Stimulated activated CD4-positive, alpha-beta T cell treated with anti-CD3 and anti-CD28 coated beads, Interleukin-15, amount 100 ng/mL, for 48 hours (primary cell): ENCODE results near the gene SFT2D2.

ENCODE experiments used
- DNase-seq, 2 donors: peaks; one replicate each; pipeline ENCODE4 v3.0.0-alpha.2; 2020; ENCODE audit warnings: low read depth in 2 of 2

Gene SFT2D2

GRCh38 chr1:168265596-168265995 lies 39.8 kb downstream of the SFT2D2 start:
- DNase-seq: no peak

DNA sequence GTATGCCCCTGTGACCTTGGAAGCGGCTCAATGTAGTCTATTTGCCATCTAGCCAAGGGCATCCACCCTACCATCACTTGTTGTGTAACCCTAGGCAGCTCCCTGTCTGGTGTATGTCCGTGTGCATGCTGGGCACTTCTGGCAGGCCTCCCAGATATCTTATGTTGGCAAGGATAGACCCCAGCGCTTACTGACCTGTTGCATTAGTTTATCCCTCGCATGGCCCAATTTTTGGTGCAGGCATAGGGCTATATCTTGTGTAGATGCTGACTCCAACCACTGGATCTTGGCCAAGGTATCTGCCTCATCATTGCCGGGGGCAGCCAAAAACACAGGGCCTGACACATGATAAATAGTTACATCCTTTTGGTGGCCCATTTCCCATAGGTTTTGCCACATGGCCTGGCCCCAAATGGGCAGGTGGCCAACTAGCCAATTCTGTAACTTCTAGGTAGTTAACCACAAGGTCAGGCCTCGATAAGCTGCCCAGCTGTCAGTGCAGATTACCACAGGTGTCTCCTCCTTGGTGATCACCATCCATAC lies 40.9 kb downstream of the SFT2D2 start:
- no peak for DNase-seq

DNA sequence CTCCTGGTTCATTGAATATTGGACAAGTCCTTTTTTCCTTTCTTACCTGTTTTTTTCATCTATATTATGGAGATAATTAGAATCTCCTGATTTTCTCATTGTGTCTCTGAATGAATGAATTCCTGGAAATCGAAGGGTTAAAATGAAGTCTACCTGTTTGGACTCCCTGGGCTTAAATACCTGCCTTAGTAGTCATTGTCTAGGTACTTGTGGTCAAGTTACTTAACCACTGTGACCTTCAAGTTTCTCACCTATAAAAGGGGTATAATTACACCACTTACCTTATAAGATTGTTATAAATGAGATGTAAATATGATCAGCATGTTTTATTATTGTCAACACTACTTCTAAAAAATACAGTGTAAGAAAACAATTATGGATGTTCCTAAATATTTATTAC lies 45.8 kb downstream of the SFT2D2 start:
- no peak for DNase-seq

DNA sequence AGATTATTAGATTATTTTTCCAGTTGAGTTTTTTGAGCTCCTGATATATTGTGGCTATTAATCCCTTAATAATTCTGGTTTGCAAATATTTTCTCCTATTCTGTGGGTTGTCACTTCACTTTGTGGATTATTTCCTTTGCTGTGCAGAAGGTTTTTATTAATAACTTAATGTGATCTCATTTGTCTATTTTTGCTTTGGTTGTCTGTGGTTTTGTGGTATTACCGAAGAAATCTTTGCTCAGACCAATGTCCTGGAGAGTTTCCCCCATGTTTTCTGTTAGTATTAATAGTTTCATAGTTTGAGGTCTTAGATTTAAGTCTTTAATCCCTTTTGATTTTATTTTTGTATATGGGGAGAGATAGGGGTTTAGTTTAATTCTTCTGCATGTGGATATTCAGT lies 47.8 kb downstream of the SFT2D2 start:
- no peak for DNase-seq

- DNase-seq: no peak
Measured at GRCh38 chr1:168279253-168279652, 53.4 kb downstream of the SFT2D2 start.

GRCh38 chr1:168280296-168280927 lies 54.6 kb downstream of the SFT2D2 start, which contains the start of gene TBX19:
TSS of gene TBX19 (plus strand) at chr1:168280877. CDS start at chr1:168281091, 214 bp downstream.
- DNase-seq: no peak

- DNase-seq: no peak
Measured at GRCh38 chr1:168281603-168282325, 56.0 kb downstream of the SFT2D2 start.

DNA sequence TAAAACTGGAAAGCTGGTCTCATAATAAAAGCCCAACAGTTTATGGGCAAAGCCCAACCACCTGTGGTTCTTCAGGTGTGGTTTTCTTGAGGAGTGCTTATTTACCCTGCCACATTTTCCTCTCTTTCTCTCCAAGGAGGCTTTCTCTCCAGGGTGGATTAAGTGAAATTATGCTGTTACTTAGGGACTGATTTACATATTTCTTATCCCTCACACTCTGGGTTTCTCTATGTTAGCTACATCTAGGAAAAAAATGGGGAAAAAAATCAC lies 59.7 kb downstream of the SFT2D2 start:
- DNase-seq: no peak

- no peak for DNase-seq
Measured at GRCh38 chr1:168285971-168286927, 60.4 kb downstream of the SFT2D2 start.

- no peak for DNase-seq
Measured at GRCh38 chr1:168287237-168287664, 61.4 kb downstream of the SFT2D2 start.

GRCh38 chr1:168288311-168289052 lies 62.7 kb downstream of the SFT2D2 start:
- no peak for DNase-seq

GRCh38 chr1:168291222-168291837 lies 65.5 kb downstream of the SFT2D2 start:
- DNase-seq: no peak

DNA sequence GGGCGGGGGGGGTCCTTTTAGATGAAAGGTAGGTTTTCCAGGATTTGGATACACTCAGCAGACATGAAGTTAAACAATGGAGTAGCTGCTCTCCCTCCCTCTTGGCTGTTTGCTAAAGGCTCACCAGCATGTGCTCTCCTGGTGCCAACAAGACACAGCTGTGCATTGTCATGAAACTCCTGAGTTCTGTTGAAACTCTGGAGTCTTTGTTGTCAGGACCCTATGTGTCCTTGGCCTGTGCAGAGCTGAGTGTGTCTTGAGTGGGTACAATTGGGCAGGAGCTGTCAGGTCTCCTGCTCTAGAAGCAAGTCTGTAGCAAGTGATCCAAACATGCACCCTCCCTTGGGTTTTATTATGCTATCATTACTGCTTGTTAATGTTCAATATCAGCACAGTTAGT lies 67.6 kb downstream of the SFT2D2 start:
- DNase-seq: no peak

DNA sequence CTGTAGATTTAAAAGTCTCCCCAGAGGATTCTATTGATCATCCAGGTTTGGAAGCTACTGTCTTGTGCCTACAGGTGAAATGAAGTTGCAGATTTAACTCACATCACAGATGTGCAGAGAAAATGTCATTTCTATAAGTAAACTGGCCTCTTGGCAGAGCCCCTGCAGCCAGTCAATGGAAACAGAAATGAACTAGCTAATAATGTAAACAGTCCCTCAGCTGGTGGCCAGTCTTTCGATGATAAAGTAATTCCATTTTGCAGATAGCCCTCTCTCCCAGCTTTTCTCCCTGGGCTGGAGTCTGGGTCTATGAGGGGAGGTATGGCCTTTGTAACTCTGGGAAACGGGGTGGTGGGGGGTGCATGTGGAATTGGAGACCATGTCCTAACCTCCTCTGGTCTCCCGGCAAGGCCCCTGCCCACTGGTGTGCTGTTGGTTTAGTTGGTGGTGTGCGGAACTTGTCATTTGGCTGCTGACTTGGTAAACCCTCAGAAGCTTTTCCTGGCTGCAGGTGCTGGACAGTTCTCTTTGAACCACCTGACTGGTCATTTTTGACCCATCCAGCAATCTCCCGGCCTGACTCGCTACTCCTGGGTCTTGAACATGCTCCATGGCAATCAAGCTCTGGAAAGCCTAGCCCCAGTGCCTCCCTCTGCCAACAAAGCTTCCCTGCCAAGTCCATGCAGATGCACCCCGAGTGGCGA lies 69.8 kb downstream of the SFT2D2 start:
- DNase-seq: no peak

- no peak for DNase-seq
Measured at GRCh38 chr1:168297019-168297730, 71.4 kb downstream of the SFT2D2 start.

DNA sequence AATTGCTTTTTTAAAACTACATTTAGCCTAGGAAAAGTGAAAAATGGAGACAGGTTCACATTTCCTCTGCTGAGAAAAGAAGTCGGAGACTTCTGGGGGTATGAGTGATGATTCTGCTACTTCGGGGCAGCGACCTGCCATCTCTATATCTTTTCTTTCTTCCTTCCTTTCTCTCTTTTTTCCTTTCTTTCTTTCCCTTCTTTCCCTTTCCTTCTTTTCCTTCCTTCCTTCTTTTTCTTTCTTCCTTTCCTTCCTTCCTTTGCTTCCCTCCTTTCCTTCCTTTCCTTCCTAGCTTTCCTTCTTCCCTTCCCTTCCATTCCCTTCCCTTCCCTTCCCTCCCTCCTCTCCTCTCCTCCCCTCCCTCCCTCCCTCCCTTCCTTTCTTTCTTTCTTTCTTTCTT lies 72.6 kb downstream of the SFT2D2 start:
- no peak for DNase-seq

- DNase-seq: no peak
Measured at GRCh38 chr1:168300626-168301025, 74.8 kb downstream of the SFT2D2 start.

- no peak for DNase-seq
Measured at GRCh38 chr1:168301664-168302320, 76.0 kb downstream of the SFT2D2 start.
